Effector memory CD4-positive, alpha-beta T cell (primary cell): ENCODE data around the gene TRIM62.
A peak's percentile ranks its signal among the peaks of the same experiment; 100 is the strongest.
"Not testable (repeated sequence)": the region's sequence is repeated elsewhere in the genome, so short reads cannot be mapped to it uniquely, and the experiment has no call there.

Source experiments
- DNase-seq, 3 donors: peaks; one replicate each; pipeline ENCODE4 v3.0.0-alpha.2; 2020
- H3K27ac ChIP-seq: 2 replicates; pipeline ENCODE4 v1.7.0; 2013; ENCODE audit warnings: mild to moderate bottlenecking, low read length, moderate library complexity; ENCODE audit not compliant: insufficient read depth, poor library complexity, severe bottlenecking
- H3K27me3 ChIP-seq: replicated peaks from 2 replicates; pipeline ENCODE4 v1.7.0; 2013; ENCODE audit warnings: mild to moderate bottlenecking, low read length; ENCODE audit not compliant: insufficient read depth, control insufficient read depth, poor library complexity, severe bottlenecking
- H3K36me3 ChIP-seq: 2 replicates; pipeline ENCODE4 v1.7.0; 2013; ENCODE audit warnings: mild to moderate bottlenecking, low read length, moderate library complexity; ENCODE audit not compliant: control insufficient read depth, insufficient read depth
- H3K4me1 ChIP-seq: 2 replicates; pipeline ENCODE4 v1.7.0; 2013; ENCODE audit warnings: low read length, mild to moderate bottlenecking; ENCODE audit not compliant: control insufficient read depth, insufficient read depth, poor library complexity, severe bottlenecking
- H3K4me3 ChIP-seq: 2 replicates; pipeline ENCODE4 v1.7.0; 2013; ENCODE audit warnings: low read length, low read depth, mild to moderate bottlenecking; ENCODE audit not compliant: insufficient read depth, poor library complexity, severe bottlenecking
- H3K9me3 ChIP-seq: 2 replicates; pipeline ENCODE4 v1.7.0; 2013; ENCODE audit warnings: mild to moderate bottlenecking, low read length, moderate library complexity; ENCODE audit not compliant: control insufficient read depth

TRIM62 gene

GRCh38 chr1:33126411-33127000 is 55.3 kb downstream of the TRIM62 start:
- Histone ChIP-seq H3K27ac (peak overlapping the region; percentile 88), H3K4me1 (peaks cover 25% of the 10 kb centered on the region), H3K4me3 (peak overlapping the region; percentile 63), H3K36me3 (no peaks in the 10 kb centered on the region), H3K27me3 (no peaks in the 10 kb centered on the region), H3K9me3 (no peaks in the 10 kb centered on the region)
- DNase-seq: no peak

DNA sequence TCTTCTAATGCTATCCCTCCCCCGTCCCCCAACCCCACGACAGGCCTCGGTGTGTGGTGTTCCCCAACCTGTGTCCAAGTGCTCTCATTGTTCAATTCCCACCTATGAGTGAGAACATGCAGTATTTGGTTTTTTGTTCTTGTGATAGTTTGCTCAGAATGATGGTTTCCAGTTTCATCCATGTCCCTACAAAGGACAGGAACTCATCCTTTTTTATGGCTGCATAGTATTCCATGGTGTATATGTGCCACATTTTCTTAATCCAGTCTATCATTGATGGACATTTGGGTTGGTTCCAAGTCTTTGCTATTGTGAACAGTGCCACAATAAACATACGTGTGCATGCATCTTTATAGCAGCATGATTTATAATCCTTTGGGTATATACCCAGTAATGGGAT is 57.2 kb downstream of the TRIM62 start:
- not testable (repeated sequence) for H3K27ac ChIP-seq, H3K9me3 ChIP-seq, H3K27me3 ChIP-seq, H3K36me3 ChIP-seq, H3K4me3 ChIP-seq, DNase-seq
- H3K4me1 ChIP-seq: peaks cover 25% of the 10 kb centered on the region

GRCh38 chr1:33123266-33123665 is 58.6 kb downstream of the TRIM62 start:
- Histone ChIP-seq H3K4me1 (peaks cover 15% of the 10 kb centered on the region), H3K4me3 (no peak overlapping the region), H3K9me3 (no peaks in the 10 kb centered on the region), H3K27ac (no peak overlapping the region), H3K27me3 (no peaks in the 10 kb centered on the region), H3K36me3 (no peaks in the 10 kb centered on the region)
- no peak for DNase-seq

DNA sequence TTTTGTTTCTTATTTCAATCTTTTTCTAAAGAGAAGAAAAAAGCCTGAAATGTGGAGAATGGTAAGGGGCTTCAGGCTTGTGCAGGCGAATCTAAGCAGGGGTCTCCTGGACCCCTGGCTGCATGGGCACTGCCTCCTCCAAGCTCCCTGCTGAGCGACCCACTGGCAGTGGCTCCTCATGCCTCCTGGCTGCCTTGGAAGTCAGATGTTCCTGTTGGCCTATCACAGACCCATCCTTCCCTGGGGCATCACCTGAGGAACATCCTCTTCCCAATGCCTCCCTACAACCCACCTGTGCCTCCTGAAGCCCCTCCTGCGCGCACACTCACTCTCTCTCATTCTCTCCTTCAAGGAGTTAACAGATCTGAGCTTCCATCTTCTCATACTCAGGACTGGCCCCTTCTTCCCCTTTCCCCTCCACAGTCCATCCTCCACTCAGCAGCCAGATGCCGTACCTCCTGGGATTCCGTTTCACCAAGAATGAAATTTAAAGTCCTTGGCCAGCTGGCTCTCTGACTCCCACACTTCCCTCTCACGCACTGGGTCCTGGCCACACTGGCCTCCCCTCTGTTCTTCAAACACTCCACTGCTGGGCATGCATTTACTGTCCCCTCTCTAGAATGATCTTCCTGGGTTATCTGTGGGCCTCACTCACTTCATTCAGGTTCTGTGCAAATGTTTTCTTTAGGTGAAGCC is 59.2 kb downstream of the TRIM62 start:
- peaks cover 9% of the 10 kb centered on the region for H3K4me1 ChIP-seq
- no peak overlapping the region for H3K27ac ChIP-seq
- H3K36me3 ChIP-seq: no peaks in the 10 kb centered on the region
- no peak for DNase-seq
- H3K27me3 ChIP-seq: no peaks in the 10 kb centered on the region
- H3K9me3 ChIP-seq: no peaks in the 10 kb centered on the region
- no peak overlapping the region for H3K4me3 ChIP-seq

- no peaks in the 10 kb centered on the region for H3K9me3 ChIP-seq
- peaks cover 7% of the 10 kb centered on the region for H3K4me1 ChIP-seq
- H3K27ac ChIP-seq: no peak overlapping the region
- no peaks in the 10 kb centered on the region for H3K36me3 ChIP-seq
- no peak for DNase-seq
- no peak overlapping the region for H3K4me3 ChIP-seq
- H3K27me3 ChIP-seq: no peaks in the 10 kb centered on the region
Observed at GRCh38 chr1:33121728-33122127, 60.1 kb downstream of the TRIM62 start.

DNA sequence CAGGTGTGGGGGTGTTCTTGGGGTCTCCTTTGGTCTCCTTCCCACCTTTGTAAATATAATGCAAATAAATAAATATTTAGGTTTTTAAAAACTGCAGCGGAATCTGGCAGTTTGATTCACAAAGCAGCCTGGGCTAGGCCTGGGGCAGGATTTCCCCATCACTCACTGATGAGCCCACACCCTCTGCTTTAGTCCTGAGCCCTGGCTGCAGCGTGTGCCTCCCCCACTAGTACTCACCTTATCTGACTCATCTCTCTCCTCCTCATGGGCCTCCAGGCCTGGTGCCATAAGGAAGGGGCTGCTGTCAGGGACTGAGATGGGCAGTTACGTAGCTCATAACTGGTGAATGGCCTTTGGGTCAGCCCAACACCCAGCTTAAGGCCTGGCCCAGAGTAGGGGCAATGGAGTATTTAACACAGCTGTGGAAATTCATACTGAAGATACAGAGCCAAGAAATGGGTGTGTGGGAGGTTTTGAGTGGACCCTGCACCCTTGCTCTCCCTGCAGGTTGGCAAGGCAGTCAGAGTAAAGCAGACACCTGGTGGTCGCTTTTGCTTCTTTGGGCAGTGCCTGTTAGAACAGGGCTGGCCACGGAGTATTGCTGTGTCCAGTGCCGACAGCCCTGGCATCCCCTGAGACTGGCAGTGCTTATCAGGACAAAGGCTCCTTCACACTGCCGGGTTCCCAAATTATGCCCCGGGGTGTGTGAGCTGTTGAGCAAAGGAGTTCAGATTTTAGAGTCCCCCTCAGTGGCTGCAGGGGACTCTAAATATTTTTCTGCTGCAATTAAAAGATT is 61.2 kb downstream of the TRIM62 start:
- Histone ChIP-seq H3K4me3 (no peak overlapping the region), H3K4me1 (no peaks in the 10 kb centered on the region), H3K27ac (no peak overlapping the region), H3K36me3 (no peaks in the 10 kb centered on the region), H3K9me3 (no peaks in the 10 kb centered on the region), H3K27me3 (no peaks in the 10 kb centered on the region)
- DNase-seq: no peak

- DNase-seq: no peak
- no peak overlapping the region for H3K4me3 ChIP-seq
Observed at GRCh38 chr1:33119532-33120217, 62.2 kb downstream of the TRIM62 start.

DNA sequence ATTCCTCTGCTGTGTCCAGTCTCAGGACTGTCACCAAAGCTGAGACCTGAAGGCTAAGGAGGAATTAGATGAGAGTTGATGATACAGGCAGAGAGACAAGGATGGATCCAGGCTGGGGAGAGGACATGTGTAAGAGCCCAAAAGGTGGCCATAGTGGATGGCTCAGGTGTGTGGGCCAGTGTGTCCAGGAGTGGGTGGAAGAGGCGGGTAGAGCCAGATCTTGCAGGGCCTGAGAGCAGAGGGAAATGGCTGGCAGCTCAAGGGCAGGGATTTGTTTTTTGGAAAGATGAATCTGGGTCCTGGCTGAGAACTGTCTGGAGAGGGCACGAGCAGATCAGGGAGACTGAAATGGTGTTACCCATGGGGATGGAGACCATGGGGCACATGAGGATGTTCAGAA is 62.8 kb downstream of the TRIM62 start:
- no peak overlapping the region for H3K4me3 ChIP-seq
- no peaks in the 10 kb centered on the region for H3K4me1 ChIP-seq
- H3K9me3 ChIP-seq: no peaks in the 10 kb centered on the region
- no peak for DNase-seq
- no peaks in the 10 kb centered on the region for H3K27me3 ChIP-seq
- H3K27ac ChIP-seq: no peak overlapping the region
- no peaks in the 10 kb centered on the region for H3K36me3 ChIP-seq

More at GRCh38 chr1:33119532-33120217, 62.2 kb downstream of the TRIM62 start:
- H3K9me3 ChIP-seq: no peaks in the 10 kb centered on the region
- H3K36me3 ChIP-seq: no peaks in the 10 kb centered on the region
- no peaks in the 10 kb centered on the region for H3K27me3 ChIP-seq
- H3K4me1 ChIP-seq: no peaks in the 10 kb centered on the region
- no peak overlapping the region for H3K27ac ChIP-seq

DNA sequence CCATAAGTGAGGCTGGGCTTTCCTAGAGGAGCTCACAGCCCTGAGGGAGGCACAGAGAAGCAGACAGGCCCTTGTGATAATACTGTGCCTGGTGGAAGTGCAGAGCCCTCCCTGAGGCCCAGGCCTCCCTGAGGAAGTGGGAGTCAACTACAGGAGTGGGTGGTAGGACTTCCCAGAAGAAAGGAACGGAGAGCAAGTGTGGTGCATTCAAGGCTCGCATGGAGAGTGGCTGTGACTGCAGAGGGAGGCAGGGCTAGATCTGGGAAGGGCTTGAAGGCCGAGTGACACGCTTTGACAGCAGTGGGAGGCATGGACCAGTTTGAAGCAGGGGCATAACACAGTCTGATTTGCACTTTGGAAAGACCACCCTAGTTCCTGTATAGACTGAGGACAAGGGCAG is 63.6 kb downstream of the TRIM62 start:
- H3K4me1 ChIP-seq: no peaks in the 10 kb centered on the region
- no peak for DNase-seq
- no peaks in the 10 kb centered on the region for H3K36me3 ChIP-seq
- H3K27me3 ChIP-seq: no peaks in the 10 kb centered on the region
- H3K27ac ChIP-seq: no peak overlapping the region
- no peak overlapping the region for H3K4me3 ChIP-seq
- H3K9me3 ChIP-seq: no peaks in the 10 kb centered on the region
